ENCODE measurements around the gene PREX1.

- TF ChIP-seq, protein P1, sequence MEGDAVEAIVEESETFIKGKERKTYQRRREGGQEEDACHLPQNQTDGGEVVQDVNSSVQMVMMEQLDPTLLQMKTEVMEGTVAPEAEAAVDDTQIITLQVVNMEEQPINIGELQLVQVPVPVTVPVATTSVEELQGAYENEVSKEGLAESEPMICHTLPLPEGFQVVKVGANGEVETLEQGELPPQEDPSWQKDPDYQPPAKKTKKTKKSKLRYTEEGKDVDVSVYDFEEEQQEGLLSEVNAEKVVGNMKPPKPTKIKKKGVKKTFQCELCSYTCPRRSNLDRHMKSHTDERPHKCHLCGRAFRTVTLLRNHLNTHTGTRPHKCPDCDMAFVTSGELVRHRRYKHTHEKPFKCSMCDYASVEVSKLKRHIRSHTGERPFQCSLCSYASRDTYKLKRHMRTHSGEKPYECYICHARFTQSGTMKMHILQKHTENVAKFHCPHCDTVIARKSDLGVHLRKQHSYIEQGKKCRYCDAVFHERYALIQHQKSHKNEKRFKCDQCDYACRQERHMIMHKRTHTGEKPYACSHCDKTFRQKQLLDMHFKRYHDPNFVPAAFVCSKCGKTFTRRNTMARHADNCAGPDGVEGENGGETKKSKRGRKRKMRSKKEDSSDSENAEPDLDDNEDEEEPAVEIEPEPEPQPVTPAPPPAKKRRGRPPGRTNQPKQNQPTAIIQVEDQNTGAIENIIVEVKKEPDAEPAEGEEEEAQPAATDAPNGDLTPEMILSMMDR (conservative IDR thresholded peaks at IDR 0.05; ENCODE audit: low read length) = no peak
- TF ChIP-seq EZH2phosphoT487 (IDR thresholded peaks at IDR 0.05; ENCODE audit: borderline replicate concordance, low read depth, low read length) = no peak
Observed at GRCh38 chr20:48849779-48850178, 22.0 kb upstream of the PREX1 start.

Data from OCI-LY7 (cell line).